ENCODE measurements around the gene PCK1.

Gene PCK1

GRCh38 chr20:57576617-57577550 lies 16.0 kb downstream of the PCK1 start:
- H3K9me3 Mint-ChIP-seq, result no peaks in the 10 kb centered on the region
- no peaks in the 10 kb centered on the region for H3K36me3 Mint-ChIP-seq
- H3K4me3 Mint-ChIP-seq, result no peak overlapping the region
- ATAC-seq, result no peak
- no peak overlapping the region for H3K27ac Mint-ChIP-seq
- no peaks in the 10 kb centered on the region for H3K4me1 Mint-ChIP-seq
- DNase-seq (ENCODE audit: low spot score in 2 of 2), result no peak

GRCh38 chr20:57577679-57578475 lies 17.0 kb downstream of the PCK1 start:
- H3K4me1 Mint-ChIP-seq, result no peaks in the 10 kb centered on the region
- no peak for DNase-seq (ENCODE audit: low spot score in 2 of 2)
- H3K36me3 Mint-ChIP-seq, result no peaks in the 10 kb centered on the region

GRCh38 chr20:57578476-57579165 lies 17.7 kb downstream of the PCK1 start:
- Mint-ChIP-seq H3K4me1 (no peaks in the 10 kb centered on the region), H3K27ac (no peak overlapping the region), H3K9me3 (no peaks in the 10 kb centered on the region), H3K36me3 (no peaks in the 10 kb centered on the region), H3K4me3 (no peak overlapping the region)
- DNase-seq (ENCODE audit: low spot score in 2 of 2) (no peak), ATAC-seq (no peak)

More at GRCh38 chr20:57577679-57578475, 17.0 kb downstream of the PCK1 start:
- H3K9me3 Mint-ChIP-seq, result no peaks in the 10 kb centered on the region
- H3K4me3 Mint-ChIP-seq, result no peak overlapping the region
- no peak overlapping the region for H3K27ac Mint-ChIP-seq
- ATAC-seq, result no peak

- H3K27ac Mint-ChIP-seq, result no peak overlapping the region
- ATAC-seq, result no peak
- no peak overlapping the region for H3K4me3 Mint-ChIP-seq
- no peak for DNase-seq (ENCODE audit: low spot score in 2 of 2)
- H3K36me3 Mint-ChIP-seq, result no peaks in the 10 kb centered on the region
- H3K4me1 Mint-ChIP-seq, result no peaks in the 10 kb centered on the region
- H3K9me3 Mint-ChIP-seq, result no peaks in the 10 kb centered on the region
These were observed 18.5 kb downstream of the PCK1 start for GRCh38 chr20:57579331-57579897.

- DNase-seq (ENCODE audit: low spot score in 2 of 2), result no peak
- no peak overlapping the region for H3K27ac Mint-ChIP-seq
- no peaks in the 10 kb centered on the region for H3K9me3 Mint-ChIP-seq
- no peaks in the 10 kb centered on the region for H3K36me3 Mint-ChIP-seq
- no peak for ATAC-seq
- no peaks in the 10 kb centered on the region for H3K4me1 Mint-ChIP-seq
- H3K4me3 Mint-ChIP-seq, result no peak overlapping the region
These were observed 19.1 kb downstream of the PCK1 start for GRCh38 chr20:57579898-57580447.

- H3K36me3 Mint-ChIP-seq, result no peaks in the 10 kb centered on the region
- H3K4me3 Mint-ChIP-seq, result no peak overlapping the region
- no peaks in the 10 kb centered on the region for H3K9me3 Mint-ChIP-seq
- ATAC-seq (no peak), DNase-seq (ENCODE audit: low spot score in 2 of 2) (no peak)
- H3K27ac Mint-ChIP-seq, result no peak overlapping the region
- no peaks in the 10 kb centered on the region for H3K4me1 Mint-ChIP-seq
These were observed 19.7 kb downstream of the PCK1 start for GRCh38 chr20:57580478-57581201.

GRCh38 chr20:57581202-57582028 lies 20.5 kb downstream of the PCK1 start:
- H3K27ac Mint-ChIP-seq, result no peak overlapping the region
- no peaks in the 10 kb centered on the region for H3K36me3 Mint-ChIP-seq
- DNase-seq (ENCODE audit: low spot score in 2 of 2) (no peak), ATAC-seq (no peak)
- no peaks in the 10 kb centered on the region for H3K9me3 Mint-ChIP-seq
- no peaks in the 10 kb centered on the region for H3K4me1 Mint-ChIP-seq
- H3K4me3 Mint-ChIP-seq, result no peak overlapping the region

GRCh38 chr20:57582029-57582378 lies 21.1 kb downstream of the PCK1 start:
- no peaks in the 10 kb centered on the region for H3K36me3 Mint-ChIP-seq

GRCh38 chr20:57582432-57583288 lies 21.8 kb downstream of the PCK1 start:
- no peak for ATAC-seq
- Mint-ChIP-seq H3K4me3 (no peak overlapping the region), H3K9me3 (no peaks in the 10 kb centered on the region), H3K36me3 (no peaks in the 10 kb centered on the region), H3K4me1 (no peaks in the 10 kb centered on the region), H3K27ac (no peak overlapping the region)
- no peak for DNase-seq (ENCODE audit: low spot score in 2 of 2)

More at GRCh38 chr20:57582029-57582378, 21.1 kb downstream of the PCK1 start:
- no peaks in the 10 kb centered on the region for H3K9me3 Mint-ChIP-seq
- ATAC-seq (no peak), DNase-seq (ENCODE audit: low spot score in 2 of 2) (no peak)
- H3K4me1 Mint-ChIP-seq, result no peaks in the 10 kb centered on the region
- no peak overlapping the region for H3K4me3 Mint-ChIP-seq
- no peak overlapping the region for H3K27ac Mint-ChIP-seq

- Mint-ChIP-seq H3K4me3 (no peak overlapping the region), H3K27ac (no peak overlapping the region), H3K36me3 (no peaks in the 10 kb centered on the region), H3K4me1 (no peaks in the 10 kb centered on the region), H3K9me3 (no peaks in the 10 kb centered on the region)
- ATAC-seq (no peak), DNase-seq (ENCODE audit: low spot score in 2 of 2) (no peak)
These were observed 22.7 kb downstream of the PCK1 start for GRCh38 chr20:57583289-57584257.

GRCh38 chr20:57584768-57585461 lies 24.0 kb downstream of the PCK1 start:
- no peaks in the 10 kb centered on the region for H3K9me3 Mint-ChIP-seq
- ATAC-seq, result no peak
- DNase-seq (ENCODE audit: low spot score in 2 of 2), result no peak
- H3K4me1 Mint-ChIP-seq, result no peaks in the 10 kb centered on the region
- no peaks in the 10 kb centered on the region for H3K36me3 Mint-ChIP-seq
- no peak overlapping the region for H3K27ac Mint-ChIP-seq
- no peak overlapping the region for H3K4me3 Mint-ChIP-seq
